Measurements from ENCODE around the gene CAPN10. TPM values are rescaled to one million over a fixed set of nuclear protein-coding genes. Genes with fewer than 3 reads are reported as not detected.

The CAPN10 gene
- total RNA-seq, 1 experiment from 2014 or later: 47.4 TPM

DNA sequence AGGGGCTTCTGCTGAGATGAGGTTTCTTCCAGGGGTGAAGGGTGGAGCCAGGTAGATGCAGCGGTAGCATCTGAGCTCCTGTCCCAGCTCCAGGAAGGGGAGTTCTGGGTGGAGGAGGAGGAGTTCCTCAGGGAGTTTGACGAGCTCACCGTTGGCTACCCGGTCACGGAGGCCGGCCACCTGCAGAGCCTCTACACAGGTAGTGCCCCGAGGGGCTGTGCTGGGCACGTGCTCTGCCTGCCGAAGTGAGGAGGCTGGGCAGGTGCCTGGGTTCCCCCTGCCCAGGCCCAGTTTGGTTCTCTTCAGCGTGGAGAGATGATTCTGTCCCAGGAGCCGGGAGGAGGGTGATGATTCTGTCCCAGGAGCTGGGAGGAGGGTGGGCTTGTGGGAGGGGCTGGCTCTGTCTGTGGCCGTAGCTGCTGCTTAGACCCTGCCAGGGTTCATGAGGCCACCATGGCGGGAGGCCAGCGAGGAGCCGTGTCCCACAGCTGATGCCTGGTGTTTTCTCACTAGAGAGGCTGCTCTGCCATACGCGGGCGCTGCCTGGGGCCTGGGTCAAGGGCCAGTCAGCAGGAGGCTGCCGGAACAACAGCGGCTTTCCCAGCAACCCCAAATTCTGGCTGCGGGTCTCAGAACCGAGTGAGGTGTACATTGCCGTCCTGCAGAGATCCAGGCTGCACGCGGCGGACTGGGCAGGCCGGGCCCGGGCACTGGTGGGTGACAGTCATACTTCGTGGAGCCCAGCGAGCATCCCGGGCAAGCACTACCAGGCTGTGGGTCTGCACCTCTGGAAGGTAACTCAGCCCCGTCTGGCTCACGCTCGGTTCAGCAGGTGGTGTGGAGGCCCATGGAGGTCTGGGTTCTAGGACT is 8.2 kb downstream of the CAPN10 start:
- Histone ChIP-seq H3K79me2 (ENCODE audit: insufficient read depth, low read length) (no peaks in the 10 kb centered on the region), H2BK12ac (ENCODE audit: insufficient read length, low read depth, low read length) (no peak overlapping the region), H3K23ac (ENCODE audit: insufficient read length, low read depth, low read length) (no peak overlapping the region), H3K9me3 (ENCODE audit: control insufficient read depth, low read depth, low read length) (no peaks in the 10 kb centered on the region), H3K9ac (ENCODE audit: extremely low read depth, insufficient read length, low read length) (no peak overlapping the region), H2BK120ac (ENCODE audit: low read depth, low read length, poor library complexity, severe bottlenecking) (no peak overlapping the region), H3T11ph (ENCODE audit: low read length) (no peak overlapping the region), H2BK20ac (ENCODE audit: low read depth, low read length, poor library complexity, severe bottlenecking) (no peak overlapping the region), H2AFZ (ENCODE audit: low read length) (no peak overlapping the region), H4K8ac (replicated peaks; ENCODE audit: insufficient read length, low read depth, low read length) (no peak overlapping the region), H4K20me1 (ENCODE audit: control insufficient read depth, insufficient read depth, insufficient read length) (no peaks in the 10 kb centered on the region), H3K14ac (ENCODE audit: insufficient read depth, low read length) (no peak overlapping the region), H3K27me3 (ENCODE audit: insufficient read depth, low read length) (no peaks in the 10 kb centered on the region), H3K4me2 (ENCODE audit: insufficient read depth, insufficient read length, low read length) (no peak overlapping the region), H3K4me1 (ENCODE audit: insufficient read depth, low read length) (no peaks in the 10 kb centered on the region), H3K4ac (ENCODE audit: low read depth, low read length) (no peak overlapping the region), H3K56ac (ENCODE audit: insufficient read length, low read depth, low read length) (no peak overlapping the region), H4K5ac (ENCODE audit: insufficient read length, low read depth, low read length) (no peak overlapping the region), H3K79me1 (ENCODE audit: insufficient read depth, low read depth, low read length, poor library complexity, severe bottlenecking) (no peaks in the 10 kb centered on the region), H2BK15ac (ENCODE audit: low read depth, low read length) (no peak overlapping the region), H2AK5ac (ENCODE audit: insufficient read length, low read length) (no peak overlapping the region), H3K27ac (ENCODE audit: insufficient read length, low read depth, low read length) (no peak overlapping the region), H3K18ac (ENCODE audit: insufficient read length, low read depth, low read length) (no peak overlapping the region), H3K23me2 (ENCODE audit: insufficient read length, low read depth, low read length, poor library complexity, severe bottlenecking) (no peaks in the 10 kb centered on the region), H4K91ac (ENCODE audit: insufficient read length, low read depth, low read length) (no peak overlapping the region), H2BK5ac (ENCODE audit: insufficient read length, low read length) (no peak overlapping the region)
- Mint-ChIP-seq H3K27ac (no peak overlapping the region), H3K9me3 (no peaks in the 10 kb centered on the region), H3K36me3 (ENCODE audit: insufficient read depth in 1 of 3, low read depth in 3 of 3) (peaks cover 7 to 22% (median 20%) of the 10 kb centered on the region in 3 experiments; a peak in 6 of 7 replicates), H3K4me3 (no peak overlapping the region), H3K27me3 (ENCODE audit: low read depth) (no peaks in the 10 kb centered on the region), H3K4me1 (no peaks in the 10 kb centered on the region)
- TF ChIP-seq, protein P1, sequence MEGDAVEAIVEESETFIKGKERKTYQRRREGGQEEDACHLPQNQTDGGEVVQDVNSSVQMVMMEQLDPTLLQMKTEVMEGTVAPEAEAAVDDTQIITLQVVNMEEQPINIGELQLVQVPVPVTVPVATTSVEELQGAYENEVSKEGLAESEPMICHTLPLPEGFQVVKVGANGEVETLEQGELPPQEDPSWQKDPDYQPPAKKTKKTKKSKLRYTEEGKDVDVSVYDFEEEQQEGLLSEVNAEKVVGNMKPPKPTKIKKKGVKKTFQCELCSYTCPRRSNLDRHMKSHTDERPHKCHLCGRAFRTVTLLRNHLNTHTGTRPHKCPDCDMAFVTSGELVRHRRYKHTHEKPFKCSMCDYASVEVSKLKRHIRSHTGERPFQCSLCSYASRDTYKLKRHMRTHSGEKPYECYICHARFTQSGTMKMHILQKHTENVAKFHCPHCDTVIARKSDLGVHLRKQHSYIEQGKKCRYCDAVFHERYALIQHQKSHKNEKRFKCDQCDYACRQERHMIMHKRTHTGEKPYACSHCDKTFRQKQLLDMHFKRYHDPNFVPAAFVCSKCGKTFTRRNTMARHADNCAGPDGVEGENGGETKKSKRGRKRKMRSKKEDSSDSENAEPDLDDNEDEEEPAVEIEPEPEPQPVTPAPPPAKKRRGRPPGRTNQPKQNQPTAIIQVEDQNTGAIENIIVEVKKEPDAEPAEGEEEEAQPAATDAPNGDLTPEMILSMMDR (conservative IDR thresholded peaks at IDR 0.05): no peak
- no peak for DNase-seq
- no CpG with 5 or more reads among the region's 34 CpGs for WGBS (ENCODE audit: extremely low coverage, insufficient read length, low lambda C conversion rate)
